Activated CD8-positive, alpha-beta memory T cell treated with anti-CD3 and anti-CD28 coated beads, Interleukin-2, amount 50 U/mL, for 24 hours (primary cell): ENCODE data around the gene RBL2.

Experiments used
- DNase-seq: peaks from one replicate; pipeline ENCODE4 v3.0.0-alpha.2; 2020; ENCODE audit errors: extremely low read depth

RBL2 gene

DNA sequence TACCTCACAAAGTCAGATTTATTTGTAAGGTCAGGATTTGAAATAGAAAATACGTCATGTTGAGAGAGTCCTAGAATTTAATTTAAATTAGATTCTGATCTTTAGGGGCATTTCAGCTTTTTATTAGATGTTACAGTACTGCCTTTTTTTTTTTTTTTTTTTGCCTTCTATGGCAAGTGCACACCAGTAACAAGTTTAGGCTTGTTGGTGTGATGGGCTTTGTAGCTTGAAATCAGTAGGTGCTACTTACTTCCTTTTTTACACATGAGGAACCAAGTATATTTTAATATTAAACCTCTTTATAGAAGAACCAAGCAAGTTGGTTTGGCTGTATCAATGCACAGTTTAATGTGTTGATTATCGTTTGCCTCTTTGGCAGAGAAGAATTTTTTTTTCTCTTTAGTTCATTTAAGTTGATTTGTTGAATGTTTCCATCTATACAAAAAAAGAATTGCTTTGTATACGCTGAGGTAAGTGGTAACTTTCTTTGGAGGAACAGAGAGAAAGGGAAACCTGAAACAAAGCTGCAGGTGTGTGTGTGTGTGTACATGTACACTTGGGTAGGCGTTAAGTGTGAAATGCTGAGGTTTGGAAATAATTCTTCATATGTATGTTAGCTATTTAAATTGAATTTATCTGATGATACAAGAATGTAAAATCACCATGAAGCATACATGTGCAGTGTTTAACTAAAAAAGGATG lies 15.7 kb downstream of the RBL2 start:
- DNase-seq, result no peak

DNA sequence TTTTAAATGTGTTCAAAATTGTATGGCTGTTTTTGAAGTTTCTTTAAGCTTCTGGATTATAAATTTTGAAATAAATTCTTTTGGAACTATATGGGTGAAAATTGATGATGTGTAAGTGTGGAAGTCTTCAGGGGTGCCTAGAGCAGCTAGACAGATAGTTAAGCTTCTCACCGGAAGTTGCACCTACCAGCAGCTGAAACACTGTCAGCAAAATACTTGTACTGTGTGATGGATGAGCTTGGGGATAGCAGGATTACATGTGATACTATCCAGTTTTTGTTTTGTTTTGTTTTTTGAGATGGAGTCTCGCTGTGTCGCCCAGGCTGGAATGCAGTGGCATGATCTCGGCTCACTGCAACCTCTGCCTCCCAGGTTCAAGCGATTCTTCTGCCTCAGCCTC lies 19.7 kb downstream of the RBL2 start:
- no peak for DNase-seq

DNA sequence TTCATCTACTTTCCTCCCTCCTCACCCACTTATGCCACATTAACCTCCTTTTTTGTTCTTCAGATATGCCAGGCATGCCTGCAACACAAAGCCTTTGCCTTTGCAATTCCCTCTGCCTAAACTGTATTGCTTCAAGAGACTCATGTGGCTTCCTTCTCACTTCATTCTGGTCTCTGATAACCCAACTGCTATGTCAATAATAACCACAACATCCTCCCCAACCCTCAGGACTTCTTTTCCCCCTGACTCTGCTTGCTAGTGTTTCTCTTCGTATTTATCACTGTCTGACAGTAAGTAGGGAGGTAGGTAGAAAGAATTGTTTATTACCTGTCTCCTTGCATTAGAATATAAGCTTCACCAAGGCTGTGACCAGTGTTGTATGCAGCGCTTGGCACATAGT lies 22.4 kb downstream of the RBL2 start:
- DNase-seq, result no peak

DNA sequence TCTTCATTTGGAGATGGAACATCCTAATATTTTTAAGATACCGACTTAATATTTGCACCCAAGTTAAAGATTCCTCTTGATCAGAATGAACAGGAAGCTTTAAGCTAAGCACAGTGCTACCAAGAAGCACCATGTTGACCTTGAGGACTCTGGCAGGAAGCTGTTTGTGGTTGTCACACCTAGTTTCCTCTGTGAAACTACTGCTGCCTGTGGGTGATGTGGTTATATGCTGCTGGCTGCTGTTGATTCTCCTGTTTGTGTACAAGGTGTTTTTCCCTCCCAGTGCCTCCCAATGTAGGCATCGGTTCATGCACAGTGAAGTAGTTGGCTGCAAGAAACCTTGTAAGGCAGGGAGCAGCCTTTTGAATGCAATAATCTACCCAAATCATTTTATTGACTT lies 23.4 kb downstream of the RBL2 start:
- DNase-seq, result peak; percentile 39

DNA sequence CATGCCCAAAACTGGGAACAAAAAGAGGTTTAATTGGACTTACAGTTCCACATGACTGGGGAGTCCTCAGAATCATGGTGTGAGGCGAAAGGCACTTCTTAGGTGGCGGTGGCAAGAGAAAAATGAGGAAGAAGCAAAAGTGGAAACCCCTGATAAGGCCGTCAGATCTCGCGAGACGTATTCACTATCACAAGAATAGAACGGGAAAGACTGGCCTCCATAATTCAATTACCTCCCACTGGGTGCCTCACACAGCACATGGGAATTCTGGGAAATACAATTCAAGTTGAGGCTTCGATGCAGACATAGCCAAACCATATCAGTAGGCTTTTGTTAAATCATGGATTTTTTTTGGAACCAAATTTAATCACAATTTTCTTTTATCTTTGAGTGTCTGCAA lies 24.4 kb downstream of the RBL2 start:
- no peak for DNase-seq

DNA sequence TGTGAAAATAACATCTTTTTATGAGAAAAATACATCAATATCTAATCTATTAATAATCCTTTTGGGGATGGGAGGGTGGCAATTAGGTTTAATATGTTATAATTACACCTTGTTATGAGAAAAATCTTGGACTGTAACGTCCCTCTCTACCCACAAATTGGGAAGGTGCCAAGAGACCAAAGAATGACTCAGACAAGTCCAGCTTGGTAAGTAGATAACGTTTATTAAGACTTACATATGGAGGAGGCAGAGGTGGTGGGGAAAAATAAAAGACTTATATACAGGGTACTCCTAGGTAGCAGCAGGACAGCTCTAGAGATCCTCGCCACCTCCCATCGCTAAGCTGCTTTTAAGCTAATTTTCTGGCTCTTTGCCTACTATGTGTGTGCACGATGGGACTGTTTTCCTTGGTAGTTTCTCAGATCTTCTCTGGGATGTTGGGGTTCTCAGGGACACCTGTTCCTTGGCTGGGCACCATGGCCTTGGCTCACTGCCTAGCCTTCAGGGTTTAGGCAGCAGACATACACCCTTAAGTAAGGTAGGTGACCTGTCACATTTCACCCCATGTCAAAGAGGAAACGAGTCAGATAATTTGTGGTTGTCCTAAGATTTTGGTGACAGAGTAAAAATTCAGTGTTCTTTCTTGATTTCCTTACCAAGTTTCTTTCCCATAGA lies 31.5 kb downstream of the RBL2 start:
- DNase-seq, result no peak

DNA sequence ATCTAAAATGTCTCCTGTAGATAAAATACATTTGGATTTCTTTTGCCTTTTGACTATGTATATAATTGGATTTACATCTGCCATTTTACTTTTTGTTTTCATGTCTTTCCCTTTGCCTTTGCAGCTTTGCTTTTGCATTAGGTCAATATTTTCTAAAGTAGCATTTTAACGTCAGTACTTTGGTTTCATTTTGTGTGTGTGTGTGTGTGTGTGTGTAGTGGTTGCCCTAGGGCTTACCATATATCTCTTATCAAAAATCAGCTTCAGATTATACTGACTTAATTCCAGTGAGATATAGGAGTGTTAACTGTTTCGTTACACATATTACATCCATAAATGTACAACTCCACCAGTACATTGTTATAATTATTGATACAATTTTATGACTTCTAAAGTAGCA lies 42.6 kb downstream of the RBL2 start:
- DNase-seq, result no peak

DNA sequence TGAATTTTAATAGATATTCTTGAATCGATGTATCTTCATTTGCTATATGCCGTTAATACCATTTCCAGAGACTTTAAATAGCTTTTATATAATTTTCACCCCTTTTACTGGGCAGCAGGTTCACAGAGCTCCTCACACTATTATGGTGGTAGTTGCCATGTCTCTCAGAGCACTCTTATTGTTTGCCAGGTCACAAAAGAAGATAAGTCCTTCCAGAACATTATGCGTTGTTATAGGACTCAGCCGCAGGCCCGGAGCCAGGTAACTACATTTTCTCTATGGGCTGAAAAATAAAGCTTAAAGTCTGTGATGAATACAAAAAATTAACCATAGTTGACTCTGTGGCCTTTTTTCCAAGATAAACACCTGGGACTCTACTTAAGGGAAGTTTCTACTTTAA lies 44.7 kb downstream of the RBL2 start:
- DNase-seq, result no peak

DNA sequence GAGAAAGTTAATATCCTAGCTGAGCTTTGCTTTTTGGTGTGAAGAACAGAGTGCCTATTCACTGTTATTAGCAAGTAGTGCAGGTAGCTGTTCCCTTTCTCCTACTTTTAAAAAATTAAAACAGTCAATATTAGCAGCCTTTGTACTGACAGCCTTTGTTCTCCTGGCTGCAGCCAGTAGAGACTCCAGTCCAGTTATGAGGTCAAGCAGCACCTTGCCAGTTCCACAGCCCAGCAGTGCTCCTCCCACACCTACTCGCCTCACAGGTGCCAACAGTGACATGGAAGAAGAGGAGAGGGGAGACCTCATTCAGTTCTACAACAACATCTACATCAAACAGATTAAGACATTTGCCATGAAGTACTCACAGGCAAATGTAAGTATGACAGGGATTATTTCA lies 46.1 kb downstream of the RBL2 start:
- DNase-seq, result no peak

DNA sequence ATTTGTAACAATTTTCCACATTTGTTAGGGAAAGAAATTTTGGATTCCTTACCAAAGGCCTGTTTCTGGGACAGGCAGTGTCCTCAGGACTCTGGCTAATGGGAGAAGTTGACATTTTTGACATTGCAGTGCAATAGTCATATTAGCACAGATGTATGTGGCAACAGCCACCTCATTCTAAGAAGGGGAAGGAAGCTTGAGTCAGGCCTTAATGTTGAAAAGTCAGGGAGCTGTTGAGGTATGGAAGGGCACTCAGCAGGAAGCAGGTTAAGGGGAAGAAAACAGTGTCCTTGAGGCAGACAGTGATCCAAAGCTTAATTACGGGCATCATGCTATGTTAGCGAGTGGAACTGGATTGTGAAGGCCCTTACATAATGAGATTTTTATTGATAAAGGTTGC lies 47.9 kb downstream of the RBL2 start:
- DNase-seq, result no peak

DNA sequence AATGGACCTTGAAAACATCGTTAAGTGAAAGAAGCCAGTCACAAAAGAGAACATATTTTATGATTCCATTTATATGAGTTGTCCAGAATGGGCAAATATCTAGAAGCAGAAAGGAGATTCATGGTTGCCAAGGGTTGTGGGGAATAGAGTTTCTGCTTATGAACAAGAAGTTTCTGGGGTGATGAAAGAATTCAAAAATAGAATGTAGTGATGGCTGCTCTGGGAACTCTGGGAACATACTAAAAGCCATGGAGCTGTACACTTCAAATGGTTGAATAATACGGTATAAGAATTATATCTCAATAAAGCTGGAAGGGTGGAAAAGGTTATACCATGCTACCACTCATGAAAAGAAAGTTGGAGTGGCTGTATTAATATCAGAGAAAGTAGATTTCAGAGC lies 50.3 kb downstream of the RBL2 start:
- DNase-seq, result no peak

DNA sequence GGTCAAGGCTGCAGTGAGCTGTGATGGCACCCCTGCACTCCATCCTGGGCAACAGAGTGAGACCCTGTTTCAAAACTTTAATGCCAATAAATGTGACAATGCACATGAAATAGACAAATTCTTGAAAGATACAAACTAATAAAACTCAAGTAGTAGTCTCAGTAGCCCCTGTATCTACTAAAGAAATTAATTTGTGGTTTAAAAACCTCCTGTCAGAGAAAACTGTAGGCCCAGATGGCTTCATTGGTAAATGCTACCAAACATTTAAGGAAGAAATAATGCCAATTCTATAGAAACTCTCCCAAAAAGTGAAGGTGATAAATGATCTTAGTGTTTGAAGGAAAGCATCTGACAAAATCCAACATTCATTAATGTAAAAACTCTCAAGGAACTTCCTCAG lies 52.0 kb downstream of the RBL2 start:
- DNase-seq, result no peak

DNA sequence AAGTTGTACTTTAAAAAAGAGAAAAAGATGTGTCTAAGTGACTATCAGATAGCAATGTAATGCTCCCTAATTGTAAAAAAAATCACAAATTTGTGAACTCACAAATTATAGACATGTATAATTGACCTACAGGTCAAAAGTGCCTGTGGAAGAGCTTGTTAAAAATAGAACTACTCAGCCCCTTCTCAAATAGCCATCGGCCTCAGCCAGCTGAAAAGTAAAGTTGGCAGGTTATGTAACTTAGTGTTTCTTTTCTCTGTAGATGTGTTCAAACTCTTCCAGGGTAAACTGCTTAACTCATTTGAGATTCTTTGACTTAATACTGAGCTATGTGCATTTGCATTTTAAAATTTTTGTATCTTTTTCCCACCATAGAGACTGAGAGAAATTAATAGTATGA lies 55.5 kb downstream of the RBL2 start:
- DNase-seq, result no peak

DNA sequence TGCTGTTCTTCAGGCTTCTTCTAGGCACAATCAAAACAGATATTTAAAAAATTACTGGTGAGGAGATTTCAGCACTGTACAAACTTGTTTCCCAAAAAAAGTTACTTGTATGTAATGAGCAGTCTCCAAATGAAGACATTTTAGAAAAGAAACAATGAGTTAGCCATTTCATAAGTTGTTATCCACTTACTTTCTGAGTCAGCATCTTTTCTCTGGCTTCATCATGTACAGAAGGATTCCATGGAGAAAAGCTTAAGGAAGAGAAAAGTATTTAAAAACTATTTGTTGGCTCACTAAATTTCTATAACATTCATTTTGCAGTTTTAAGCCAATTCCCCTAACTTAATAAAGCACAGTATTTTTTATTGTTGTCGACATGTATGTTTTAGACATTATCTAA lies 58.2 kb downstream of the RBL2 start:
- DNase-seq, result no peak

DNA sequence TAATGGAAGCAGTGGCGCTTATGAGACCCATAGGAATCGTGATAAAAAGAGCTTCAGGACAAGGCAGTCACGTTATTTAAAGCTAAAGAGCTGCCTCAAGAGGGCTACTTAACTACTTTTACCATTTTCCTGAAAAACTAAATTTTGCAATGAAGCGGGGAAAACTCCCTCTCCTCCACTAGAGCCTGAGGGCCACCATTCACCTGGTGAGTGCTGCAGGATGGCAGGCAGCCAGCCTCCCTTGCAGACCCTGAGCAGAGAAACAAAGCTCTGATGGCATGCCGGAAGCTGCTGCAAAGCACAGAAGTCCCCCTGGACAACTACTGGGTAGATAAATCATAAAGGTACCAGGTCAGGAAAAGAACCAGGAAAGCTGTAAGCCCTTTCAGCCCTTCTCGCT lies 60.4 kb downstream of the RBL2 start:
- DNase-seq, result no peak

DNA sequence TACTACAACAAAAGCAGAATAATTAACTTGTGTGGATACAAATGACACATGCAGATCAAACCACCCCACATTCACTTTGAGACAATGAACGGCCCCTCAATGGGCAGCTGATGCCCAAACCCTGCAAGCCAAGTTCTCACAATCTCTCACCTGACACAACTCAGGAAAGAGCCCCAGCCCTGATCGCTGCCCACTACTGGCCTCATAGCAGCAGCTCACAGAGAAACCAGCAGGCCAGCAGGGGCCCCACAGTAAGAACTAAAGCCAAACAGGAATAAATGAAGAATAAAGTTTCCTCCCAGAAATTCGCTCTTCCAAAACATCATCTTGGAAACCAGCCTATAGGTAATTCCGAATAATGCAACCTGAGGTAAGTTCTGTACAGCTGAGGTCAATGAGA lies 61.1 kb downstream of the RBL2 start:
- DNase-seq, result no peak

DNA sequence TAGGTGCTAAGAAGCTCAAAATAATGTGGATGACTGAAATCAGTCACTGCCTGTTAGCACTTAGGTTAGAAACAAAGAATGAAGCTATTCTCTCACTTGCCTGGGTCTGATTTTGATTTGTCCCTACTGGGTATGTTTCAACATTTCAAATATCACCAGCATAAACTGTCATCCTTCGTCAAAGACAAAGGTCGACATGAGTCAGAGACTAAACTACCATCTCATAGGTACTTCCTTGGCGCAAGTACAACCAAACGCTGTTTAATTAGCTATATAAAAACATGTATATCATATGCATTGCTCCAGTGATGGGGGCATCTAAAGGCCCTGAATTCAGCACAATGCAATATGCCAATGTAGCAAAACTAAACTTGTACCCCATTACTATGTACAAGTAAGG lies 64.7 kb downstream of the RBL2 start:
- DNase-seq, result no peak

DNA sequence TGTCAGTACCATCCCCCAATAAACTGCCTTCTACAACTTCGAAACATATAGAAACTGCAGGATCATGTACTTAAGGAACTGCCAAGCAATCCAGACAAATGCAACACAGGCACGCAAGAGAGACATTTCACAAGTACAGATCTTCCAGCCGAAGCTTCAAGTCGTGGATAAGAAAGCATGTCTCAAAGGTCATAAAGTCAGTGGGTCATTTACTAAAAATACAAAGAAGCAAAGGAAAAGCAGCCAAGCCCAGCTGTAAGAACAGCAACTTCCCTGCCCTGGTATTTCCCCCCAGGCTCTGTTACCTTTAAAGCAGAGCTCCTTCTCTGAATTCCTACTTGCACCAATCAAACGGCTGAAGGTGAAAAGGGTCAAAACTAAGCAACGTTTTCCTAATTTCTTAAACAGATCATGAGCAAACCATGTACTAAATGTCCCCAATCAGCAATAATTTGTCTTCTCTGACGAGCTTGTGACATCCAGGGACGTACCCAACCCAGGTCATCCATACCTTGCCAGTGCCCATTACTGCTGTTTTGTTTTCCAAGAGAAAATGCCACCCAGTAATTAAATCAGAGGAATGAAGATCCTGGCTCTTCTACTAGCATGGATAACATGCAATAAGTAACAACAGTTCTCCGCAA lies 67.1 kb downstream of the RBL2 start:
- no peak for DNase-seq

DNA sequence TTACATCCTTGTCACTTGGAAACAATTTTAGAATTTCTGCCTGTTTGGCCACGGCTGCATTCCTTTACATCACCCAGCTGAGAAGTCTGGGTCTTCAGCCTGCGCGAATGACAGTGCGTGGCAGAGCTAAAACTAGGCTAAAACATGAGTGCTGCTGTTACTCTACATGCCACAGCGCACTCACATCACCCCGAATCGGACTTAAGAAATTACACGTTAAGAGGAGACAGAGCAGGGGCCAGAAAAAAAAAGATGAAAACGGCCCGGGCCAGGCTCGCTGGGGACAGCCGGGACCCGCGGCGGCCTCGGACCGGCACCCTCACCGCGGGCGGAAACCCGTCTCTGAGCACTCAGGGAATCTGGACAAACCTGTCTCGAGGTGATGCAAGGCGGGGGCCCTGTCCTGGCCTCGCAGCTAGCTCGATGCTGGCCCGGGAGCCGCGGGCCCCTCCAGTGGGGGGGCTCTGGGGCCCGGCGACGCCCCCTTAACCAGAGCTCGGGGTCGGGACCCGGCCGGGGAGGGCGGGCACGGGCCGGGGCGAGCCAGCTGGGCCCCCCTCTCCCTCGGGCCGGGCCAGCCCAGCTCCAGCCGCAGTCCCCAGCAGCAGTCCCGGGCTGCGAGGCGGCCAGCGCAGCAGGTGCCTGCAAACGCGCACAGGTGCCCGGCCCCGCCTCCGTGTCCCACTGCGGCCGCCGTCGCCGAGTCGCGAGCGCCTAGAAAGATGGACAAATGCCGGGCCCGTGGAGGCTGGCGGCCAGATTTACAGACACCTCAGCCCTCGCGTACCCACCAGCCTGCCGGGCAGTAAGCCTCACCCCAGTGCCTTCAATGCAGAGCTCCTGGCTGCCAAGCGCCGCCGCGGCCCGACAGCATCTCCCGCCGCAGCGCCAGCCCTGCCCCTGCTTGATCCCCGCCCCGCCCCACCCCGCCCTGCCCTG lies 68.3 kb downstream of the RBL2 start, which contains the start of gene AKTIP:
TSS of gene AKTIP (minus strand) at position 879 of the 939 bp plus-strand sequence. CDS start 2,950 bp downstream, outside the sequence.
- no peak for DNase-seq

DNA sequence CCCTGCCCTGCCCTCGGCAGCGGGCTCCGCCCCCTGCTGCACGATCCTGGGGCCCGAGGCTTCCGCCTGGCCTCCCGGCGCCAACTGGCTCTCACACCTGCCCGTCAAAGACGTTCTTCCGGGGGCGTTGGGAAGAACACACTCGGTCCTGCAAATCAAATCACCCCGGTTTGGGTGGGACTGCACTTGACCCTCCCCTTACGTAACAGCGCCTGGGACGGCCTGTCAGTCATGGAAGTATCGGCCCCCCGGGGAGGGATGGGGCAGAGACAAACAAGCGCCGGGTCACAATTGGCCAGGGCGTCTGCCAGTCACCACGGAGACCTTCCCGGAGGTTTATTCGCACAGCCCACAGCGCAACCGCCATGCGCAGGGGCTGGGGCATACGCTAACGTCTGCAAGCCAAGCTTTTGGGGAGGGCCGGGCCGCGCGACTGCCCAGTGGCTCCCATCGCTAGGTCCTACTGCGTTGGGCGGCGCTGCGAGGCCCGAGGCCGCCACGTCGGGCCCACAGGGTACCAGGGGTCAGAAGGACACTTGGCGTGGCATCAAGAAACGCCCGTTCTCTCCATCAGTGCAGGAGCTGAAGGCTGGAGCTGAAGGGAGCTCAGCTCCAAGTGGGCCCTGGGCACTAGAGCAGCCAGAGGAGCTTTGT lies 69.1 kb downstream of the RBL2 start:
- peak; percentile 100 for DNase-seq

DNA sequence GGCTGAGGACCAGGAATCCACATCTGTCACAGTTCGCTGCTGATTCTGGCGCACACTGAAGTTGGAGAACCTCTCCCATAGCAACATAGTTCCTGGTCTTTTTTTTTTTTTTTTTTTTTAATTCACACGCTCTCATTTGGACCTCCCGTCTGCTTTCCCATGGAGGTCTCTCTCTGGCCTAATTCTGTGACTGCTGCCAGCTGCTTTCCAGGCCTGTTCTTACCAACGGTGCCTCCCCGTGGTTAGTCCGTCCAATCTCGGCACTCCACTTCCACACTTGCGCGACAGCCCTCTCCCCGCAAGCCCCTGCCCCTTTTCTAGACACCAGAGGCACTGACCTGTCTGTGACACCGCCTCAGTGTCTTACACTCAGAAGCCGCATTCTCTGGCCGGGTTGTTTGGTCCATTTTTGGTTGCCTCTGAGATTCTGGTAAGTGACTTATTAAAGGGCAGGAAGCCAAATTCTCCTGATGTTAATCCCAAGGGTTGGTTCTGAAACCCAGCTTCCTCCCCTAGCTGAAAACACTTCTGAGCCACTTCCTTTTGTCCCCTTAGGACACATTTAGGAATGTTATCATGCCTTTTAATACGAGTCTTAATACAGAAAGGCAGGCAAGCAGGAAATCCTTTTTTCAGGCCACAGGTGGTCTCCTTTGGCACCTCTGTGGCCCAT lies 69.9 kb downstream of the RBL2 start:
- DNase-seq, result no peak
